ENCODE data around the gene OR5AU1.

Gene OR5AU1

GRCh38 chr14:21105095-21105494 lies 50.8 kb downstream of the OR5AU1 start:
- Histone ChIP-seq H3K4me1 (ENCODE audit: low read length) (peaks cover 52% of the 10 kb centered on the region), H3K27ac (ENCODE audit: low read length) (no peak overlapping the region)

More at GRCh38 chr14:21105095-21105494, 50.8 kb downstream of the OR5AU1 start:
- Histone ChIP-seq H3K4me3 (ENCODE audit: low read length) (peak overlapping the region; percentile 84), H3K36me3 (replicated peaks; ENCODE audit: low read depth, low read length) (no peaks in the 10 kb centered on the region), H3K27me3 (ENCODE audit: low read depth, low read length) (no peaks in the 10 kb centered on the region), H3K4me2 (ENCODE audit: low read length) (peak overlapping the region; percentile 93), H3K9me3 (ENCODE audit: insufficient read depth, low read length) (no peaks in the 10 kb centered on the region), H2AFZ (ENCODE audit: low read depth, low read length) (no peak overlapping the region), H3K9ac (ENCODE audit: low read length) (peak overlapping the region; percentile 92), H3K79me2 (ENCODE audit: low read length) (no peaks in the 10 kb centered on the region), H4K20me1 (ENCODE audit: insufficient read depth, low read length) (no peaks in the 10 kb centered on the region)
- TF ChIP-seq EZH2phosphoT487 (IDR thresholded peaks at IDR 0.05; ENCODE audit: low read depth), result no peak
- no peak for TF ChIP-seq CTCF (IDR thresholded peaks at IDR 0.05; ENCODE audit: low read depth, low read length)
